Activated CD4-positive, CD25-positive, alpha-beta regulatory T cell (primary cell): Measurements from ENCODE around the gene NIM1K.
"Not testable (repeated sequence)": the region's sequence is repeated elsewhere in the genome, so short reads cannot be mapped to it uniquely, and the experiment has no call there.

Source experiments
- DNase-seq, 4 experiments: peaks; one replicate each; lab custom pipeline; 2025; lab: John Stamatoyannopoulos, UW

NIM1K gene

DNA sequence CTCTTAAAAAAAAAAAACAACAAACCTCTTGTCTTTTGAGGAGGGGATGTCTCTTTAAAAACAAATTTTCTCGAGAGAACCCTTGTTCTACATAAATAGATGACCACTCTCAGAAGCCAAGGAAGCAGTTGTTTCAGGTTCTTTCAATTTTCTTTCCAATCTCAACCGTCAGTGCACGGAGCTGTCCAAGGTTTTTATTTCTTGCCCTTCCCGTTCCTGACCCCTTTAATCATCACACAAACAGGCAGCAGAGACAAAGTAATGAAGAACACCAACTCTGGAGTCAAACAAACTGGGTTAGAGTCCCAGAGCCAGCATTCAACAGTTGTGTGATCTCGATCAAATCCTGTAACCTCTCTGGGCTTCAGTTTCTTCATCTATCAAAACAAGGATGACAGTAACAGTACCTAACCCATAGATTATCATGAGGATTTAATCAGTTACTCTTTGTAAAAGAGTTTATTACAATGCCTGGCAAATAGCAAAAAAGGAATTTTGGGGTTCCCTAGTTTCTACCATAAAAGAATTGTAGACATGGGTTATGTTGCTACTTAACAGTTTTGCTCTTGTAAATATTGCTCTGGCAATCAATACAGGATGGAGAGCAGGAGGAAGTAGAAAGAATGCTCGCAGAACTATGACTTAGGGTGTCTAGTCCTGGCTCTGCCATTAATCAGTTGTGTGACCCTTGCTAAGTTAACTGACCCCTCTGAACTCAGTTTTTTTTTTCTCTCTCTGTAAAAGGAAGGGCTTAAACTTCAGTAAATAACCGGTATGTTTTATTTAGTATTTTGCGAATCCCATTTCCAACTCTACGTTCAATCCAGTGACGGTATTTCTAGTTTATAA lies 1.0 kb upstream of the NIM1K start:
- DNase-seq: no peak

- DNase-seq: peak in 1 of 4 experiments; percentile 6
Measured at GRCh38 chr5:43192558-43193180, 644 bp downstream of the NIM1K start.

- peak in 1 of 4 experiments; percentile 1 for DNase-seq
Measured at GRCh38 chr5:43193181-43193893, 1.3 kb downstream of the NIM1K start.

DNA sequence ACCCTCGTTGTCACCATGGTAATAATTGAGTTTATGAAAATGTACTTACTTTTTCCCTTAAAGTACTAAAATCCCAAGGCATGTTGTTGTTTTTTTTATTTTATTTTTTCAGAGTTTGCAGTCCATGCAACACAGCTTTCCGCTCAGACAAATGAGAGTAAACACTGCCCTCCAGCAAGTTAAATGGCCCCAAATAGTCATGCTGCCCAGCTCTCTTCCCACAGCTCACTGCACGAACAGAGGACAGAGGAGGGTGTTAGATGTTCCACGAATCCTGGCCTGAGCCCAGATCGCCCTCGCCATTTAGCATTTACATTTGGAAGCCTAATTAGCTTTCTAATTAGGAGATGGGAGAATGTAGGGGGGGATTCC lies 1.9 kb downstream of the NIM1K start:
- no peak for DNase-seq

DNA sequence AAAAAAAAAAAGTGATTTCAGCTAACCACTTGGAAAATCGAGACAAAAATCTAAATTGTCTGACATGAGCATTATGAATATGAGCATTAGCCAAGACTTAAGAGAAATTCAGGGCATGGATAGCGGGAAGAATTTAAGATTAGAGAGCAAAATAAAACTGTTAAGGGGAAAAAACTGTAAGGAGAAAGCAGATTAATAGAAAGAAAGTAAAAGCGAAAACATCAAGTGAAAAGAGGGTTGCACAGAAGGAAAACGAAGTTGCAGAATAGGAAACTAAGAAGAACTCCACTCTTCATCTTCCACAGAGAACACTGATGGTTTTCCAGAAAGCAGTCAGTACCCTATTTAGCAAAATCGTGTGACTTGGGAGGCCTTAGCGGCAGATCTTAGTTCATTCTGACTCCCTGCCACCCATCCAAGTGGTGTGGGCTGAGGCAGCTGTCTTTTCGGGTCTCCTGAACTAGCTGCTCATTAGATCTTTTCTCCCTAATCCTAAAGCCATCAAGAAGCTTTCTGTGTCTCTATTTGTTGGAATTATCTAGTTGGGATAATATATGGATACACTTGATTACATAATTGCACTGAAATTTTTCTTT lies 3.7 kb downstream of the NIM1K start:
- DNase-seq: no peak

GRCh38 chr5:43197535-43197934 lies 5.5 kb downstream of the NIM1K start:
- DNase-seq: no peak

DNA sequence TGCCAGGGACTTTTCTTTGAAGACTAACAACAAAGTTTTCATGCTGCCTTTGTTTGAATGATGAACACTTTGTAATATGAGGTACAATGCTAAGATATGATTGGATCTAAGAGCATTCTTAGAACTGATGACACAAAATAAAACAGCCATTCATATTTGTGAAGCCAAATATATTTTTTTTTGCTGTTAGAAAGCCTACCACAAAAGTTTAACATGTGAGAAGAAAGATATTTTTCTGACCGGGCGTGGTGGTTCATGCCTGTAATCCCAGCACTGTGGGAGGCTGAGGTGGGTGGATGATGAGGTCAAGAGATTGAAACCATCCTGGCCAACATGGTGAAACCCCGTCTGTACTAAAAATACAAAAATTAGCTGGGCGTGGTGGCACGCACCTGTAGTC lies 9.4 kb downstream of the NIM1K start:
- not testable (repeated sequence) for DNase-seq

- no peak for DNase-seq
Measured at GRCh38 chr5:43202380-43202779, 10.4 kb downstream of the NIM1K start.

DNA sequence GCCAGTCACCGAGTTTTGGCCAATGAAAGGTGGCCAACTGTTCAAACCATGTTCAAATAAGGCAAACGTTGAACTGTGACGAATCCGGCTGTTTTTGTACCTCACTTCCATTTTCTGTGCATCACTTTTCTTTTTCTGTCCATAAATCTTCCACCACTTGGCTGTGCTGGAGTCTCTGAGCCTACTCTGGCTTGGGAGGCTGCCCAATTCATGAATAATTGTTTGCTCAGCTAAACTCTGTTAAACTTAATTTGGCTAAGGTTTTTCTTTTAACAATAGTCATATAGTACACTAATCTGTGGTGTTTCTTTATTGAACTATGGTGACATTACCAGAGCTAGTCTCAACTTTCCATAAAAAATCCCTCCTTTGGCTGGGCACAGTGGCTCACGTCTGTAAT lies 11.3 kb downstream of the NIM1K start:
- DNase-seq: no peak

DNA sequence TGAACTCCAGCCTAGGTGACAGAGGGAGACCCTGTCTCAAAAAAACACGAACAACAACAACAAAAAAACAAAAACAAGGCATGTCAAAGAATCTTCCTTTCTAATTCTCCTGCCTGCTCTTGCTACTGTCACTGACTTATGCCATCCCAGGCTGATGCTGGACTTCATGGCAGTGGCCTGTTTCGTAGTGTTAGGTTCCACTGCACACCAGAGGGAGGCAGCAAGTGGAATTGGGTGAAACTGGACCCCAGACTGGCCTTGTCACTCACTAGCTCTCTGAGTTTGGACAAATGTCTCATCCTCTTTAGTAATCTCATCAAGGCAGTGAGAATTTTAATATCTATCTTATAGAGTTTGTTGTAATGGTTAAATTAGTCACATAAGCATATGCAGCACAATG lies 12.9 kb downstream of the NIM1K start:
- DNase-seq: no peak

DNA sequence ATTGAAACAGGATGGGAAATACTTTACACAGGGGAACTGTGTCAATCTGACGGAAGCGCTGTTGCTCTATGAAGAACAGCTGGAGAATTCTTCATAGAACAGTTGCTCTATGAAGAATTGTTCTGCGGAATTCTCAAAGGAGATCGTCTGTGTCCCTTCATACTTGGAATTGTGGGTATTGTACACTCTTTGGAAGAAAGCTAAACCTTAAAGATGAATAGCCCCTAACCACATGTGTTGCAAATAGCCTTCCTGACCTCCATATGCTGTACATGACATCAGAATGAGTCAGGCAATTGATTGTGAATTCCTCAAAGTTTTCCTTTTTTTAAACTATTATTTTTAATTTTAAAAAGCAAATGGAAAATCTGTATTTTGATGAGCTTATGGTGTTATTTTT lies 15.6 kb downstream of the NIM1K start:
- no peak for DNase-seq

DNA sequence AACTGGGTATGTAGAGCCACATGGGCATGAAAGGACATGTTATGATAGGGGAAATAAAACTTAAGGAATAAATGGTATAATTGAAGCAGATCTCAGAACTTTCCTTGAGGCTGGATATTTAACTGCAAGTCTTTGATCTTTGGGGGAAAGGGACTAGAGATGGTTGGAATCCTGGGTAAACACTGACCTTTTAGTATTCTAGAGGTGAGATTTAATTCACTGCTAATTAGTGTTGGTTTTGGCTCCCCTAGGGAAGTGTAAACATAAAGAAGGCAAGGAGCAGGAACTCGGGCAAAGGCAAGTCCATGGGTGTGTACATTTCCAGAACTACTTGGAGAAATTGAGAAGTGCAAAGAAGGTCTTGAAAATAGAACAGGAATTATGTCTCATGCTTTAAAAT lies 16.6 kb downstream of the NIM1K start:
- DNase-seq: no peak

DNA sequence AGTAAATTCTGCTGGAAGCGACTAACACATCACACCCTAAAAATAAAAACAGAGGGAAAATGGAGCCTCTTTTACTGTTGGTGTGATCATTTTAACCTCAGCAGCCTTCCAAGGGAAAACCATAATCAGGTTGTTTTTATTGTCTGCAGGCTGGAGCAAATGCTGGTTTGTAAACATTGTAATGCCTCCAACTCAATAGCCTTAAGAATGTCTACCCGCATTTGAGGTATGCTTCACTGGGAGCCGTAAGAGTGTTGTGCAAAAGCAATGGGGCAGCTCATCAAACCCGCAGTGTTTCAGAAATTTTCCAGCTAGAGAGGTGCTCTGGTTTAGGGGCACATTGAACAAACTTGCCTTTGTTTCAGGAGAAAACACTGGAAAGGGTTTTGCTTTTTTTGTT lies 17.0 kb downstream of the NIM1K start:
- DNase-seq: no peak

DNA sequence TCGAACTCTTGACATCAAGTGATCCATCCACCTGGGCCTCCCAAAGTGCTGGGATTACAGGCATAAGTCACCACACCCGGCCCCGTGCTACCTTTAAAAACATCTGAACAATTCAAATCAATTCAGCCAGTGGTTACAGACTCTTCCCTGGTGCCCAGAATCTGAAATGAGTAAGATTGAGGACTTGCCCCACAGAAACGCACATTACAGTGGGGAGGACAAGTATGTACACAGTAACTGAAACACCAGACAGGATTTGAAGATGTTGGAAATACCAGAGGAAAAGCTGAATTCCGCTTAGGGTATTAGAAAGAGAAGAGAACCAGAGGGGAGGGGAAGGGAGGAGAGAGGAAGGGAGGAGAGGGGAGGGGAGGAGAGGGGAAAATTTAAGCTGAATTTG lies 17.8 kb downstream of the NIM1K start:
- DNase-seq: no peak

DNA sequence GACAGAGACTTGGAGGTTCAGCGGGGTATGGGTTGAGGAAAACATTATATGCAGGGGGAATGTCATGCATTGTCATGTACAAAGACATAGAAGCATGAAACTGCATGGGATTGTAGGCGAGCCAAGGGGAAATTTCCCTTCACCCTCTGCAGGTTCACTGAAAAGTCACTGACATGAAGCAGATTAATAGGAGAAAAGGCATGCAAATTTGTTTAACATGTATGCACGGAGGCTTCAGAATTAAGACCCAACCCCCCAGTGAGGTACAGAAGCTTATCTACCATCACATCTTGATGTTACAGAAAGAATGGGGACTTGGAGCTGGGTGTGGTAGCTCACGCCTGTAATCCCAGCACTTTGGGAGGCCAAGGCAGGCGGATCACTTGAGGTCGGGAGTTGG lies 18.5 kb downstream of the NIM1K start:
- DNase-seq: no peak

GRCh38 chr5:43213951-43214350 lies 21.9 kb downstream of the NIM1K start:
- DNase-seq: no peak

DNA sequence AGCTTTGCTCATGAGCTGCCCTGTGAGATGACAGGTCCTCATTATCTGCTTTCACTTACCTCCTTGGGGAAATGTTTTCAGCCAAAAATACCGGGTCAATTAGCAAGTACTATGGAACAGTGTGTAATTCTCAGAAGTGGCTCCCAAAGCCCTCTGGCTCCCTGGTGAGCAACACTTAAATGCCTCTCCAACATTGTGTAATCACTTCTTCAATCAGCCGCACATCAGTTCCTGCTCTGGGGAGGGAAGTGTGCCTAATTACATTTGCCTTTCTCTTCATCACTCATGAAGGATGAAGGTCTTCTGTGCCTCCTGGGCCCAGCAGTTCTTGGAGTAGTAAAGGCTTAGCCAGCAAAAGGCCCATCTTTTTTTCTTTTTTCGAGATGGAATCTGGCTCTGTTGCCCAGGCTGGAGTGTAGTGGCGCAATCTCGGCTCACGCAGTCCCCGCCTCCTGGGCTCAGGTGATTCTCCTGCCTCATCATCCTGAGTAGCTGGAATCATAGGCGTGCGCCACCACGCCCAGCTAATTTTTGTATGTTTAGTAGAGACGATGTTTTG lies 23.1 kb downstream of the NIM1K start:
- no peak for DNase-seq

- no peak for DNase-seq
Measured at GRCh38 chr5:43216941-43217340, 24.9 kb downstream of the NIM1K start.

GRCh38 chr5:43219120-43219519 lies 27.1 kb downstream of the NIM1K start:
- DNase-seq: no peak

DNA sequence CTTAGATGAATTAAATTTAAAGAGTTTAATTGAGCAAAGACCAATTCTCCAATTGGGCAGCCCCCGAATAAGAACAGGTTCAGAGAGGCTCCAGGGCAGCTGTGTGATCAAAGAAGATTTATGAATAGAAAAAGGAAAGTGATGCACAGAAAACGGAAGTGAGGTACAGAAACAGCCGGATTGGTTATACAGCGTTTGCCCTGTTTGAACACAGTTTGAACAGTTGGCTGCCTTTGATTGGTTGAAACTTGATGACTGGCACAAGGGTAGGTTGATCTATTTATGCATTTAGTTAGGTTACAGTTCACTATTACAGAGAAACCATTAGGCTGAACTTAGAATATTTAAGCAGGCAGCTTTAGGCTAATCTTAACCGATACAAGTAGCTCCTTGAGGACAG lies 29.5 kb downstream of the NIM1K start:
- DNase-seq: no peak

GRCh38 chr5:43225649-43226245 lies 33.7 kb downstream of the NIM1K start:
- DNase-seq: no peak

DNA sequence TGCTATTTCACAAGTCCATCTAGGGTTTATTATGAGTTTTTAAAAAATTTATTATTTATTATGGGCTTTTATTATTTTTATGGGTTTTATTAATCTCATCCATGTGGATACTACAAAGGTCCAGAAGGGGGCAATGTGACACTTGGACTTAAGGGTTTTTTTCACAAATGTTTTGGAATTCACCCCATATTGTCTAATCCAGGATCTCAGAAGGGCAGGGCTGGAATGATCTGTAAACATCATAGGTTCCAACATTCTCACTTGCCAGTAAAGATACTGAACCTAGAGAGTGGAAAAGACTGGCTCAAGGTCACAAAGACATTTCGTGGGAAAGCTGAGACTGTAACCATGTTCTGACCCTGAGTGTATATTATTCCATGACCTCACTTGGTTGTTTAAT lies 35.6 kb downstream of the NIM1K start:
- no peak for DNase-seq
